Adipocyte (in vitro differentiated cells): ENCODE results near the gene ABHD2.

Experiments
- DNase-seq: peaks from one replicate; pipeline ENCODE4 v3.0.0-alpha.2; 2015; ENCODE audit warnings: low read depth
- H3K27me3 ChIP-seq: replicated peaks from 2 replicates; pipeline ENCODE4 v1.7.0; 2013; ENCODE audit warnings: mild to moderate bottlenecking, low read length, moderate library complexity; ENCODE audit not compliant: control insufficient read depth, insufficient read depth
- H3K36me3 ChIP-seq: 2 replicates; pipeline ENCODE4 v1.7.0; 2013; ENCODE audit warnings: low read length, mild to moderate bottlenecking, moderate library complexity; ENCODE audit not compliant: control insufficient read depth, insufficient read depth, severe bottlenecking
- H3K4me1 ChIP-seq: 2 replicates; pipeline ENCODE4 v1.7.0; 2013; ENCODE audit warnings: mild to moderate bottlenecking, low read length, moderate library complexity; ENCODE audit not compliant: control insufficient read depth, insufficient read depth
- H3K4me3 ChIP-seq: 2 replicates; pipeline ENCODE4 v1.7.0; 2013; ENCODE audit warnings: mild to moderate bottlenecking, low read length, moderate library complexity
- H3K9ac ChIP-seq: 2 replicates; pipeline ENCODE4 v1.7.0; 2013; ENCODE audit warnings: mild to moderate bottlenecking, low read length, moderate library complexity
- H3K9me3 ChIP-seq: 2 replicates; pipeline ENCODE4 v1.7.0; 2013; ENCODE audit warnings: mild to moderate bottlenecking, low read length, moderate library complexity; ENCODE audit not compliant: control insufficient read depth

The ABHD2 gene

GRCh38 chr15:89058376-89058775 is 29.9 kb upstream of the ABHD2 start:
- Histone ChIP-seq H3K27me3 (no peaks in the 10 kb centered on the region), H3K9me3 (no peaks in the 10 kb centered on the region), H3K9ac (no peak overlapping the region), H3K4me1 (peaks cover 8% of the 10 kb centered on the region), H3K4me3 (no peak overlapping the region), H3K36me3 (no peaks in the 10 kb centered on the region)
- DNase-seq, result no peak

DNA sequence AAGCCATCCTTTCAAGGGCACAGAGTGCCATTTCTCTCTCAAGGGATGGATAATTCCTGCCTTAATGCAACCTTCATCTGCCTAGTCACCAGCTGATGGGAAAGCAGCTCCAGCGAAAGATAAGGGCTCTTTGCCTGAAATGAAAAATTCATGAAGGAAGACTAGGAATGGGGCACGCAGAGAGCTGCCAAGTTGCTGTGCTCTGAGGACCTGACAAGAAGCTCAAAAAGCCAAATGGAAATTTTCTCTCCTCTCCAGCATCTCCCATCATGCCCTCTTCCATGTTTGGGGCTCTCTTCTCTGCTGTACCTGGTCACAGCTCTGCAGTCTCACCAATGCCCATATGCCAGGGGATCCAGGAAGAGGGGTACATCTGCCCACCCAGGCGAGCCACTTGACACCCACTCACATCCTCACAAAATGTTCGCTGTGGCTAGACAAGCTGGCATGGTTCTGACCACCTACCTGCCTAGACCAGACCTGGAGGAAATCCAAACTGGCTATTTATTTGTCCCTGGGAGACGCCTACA is 29.3 kb upstream of the ABHD2 start:
- Histone ChIP-seq H3K9me3 (no peaks in the 10 kb centered on the region), H3K36me3 (no peaks in the 10 kb centered on the region), H3K4me3 (no peak overlapping the region), H3K27me3 (no peaks in the 10 kb centered on the region), H3K4me1 (peaks cover 5% of the 10 kb centered on the region), H3K9ac (no peak overlapping the region)
- no peak for DNase-seq

DNA sequence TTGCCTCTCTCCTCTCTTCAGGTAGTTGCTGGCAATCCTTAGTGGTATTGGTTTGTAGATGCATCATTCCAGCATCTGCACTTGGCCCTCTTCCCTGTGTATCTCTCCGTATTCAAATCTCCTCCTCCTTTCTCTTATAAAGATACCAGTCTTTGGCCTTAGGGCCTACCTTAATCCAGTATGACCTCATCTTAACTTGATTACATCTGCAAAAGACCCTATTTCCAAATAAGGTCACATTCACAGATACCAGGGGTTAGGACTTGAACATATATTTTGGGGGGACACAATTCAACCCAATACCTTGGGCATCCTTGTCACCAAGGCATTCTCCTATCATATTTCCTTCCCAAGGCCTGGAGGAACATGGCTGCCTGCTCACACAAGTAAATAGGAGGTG is 22.0 kb upstream of the ABHD2 start:
- H3K27me3 ChIP-seq, result no peaks in the 10 kb centered on the region
- H3K9ac ChIP-seq, result no peak overlapping the region
- no peak for DNase-seq
- H3K36me3 ChIP-seq, result no peaks in the 10 kb centered on the region
- peak overlapping the region; percentile 6 for H3K4me3 ChIP-seq
- peaks cover 11% of the 10 kb centered on the region for H3K4me1 ChIP-seq
- peaks cover 27% of the 10 kb centered on the region for H3K9me3 ChIP-seq

- no peak overlapping the region for H3K9ac ChIP-seq
- H3K4me3 ChIP-seq, result peak overlapping the region; percentile 19
- no peaks in the 10 kb centered on the region for H3K36me3 ChIP-seq
- H3K9me3 ChIP-seq, result peaks cover 27% of the 10 kb centered on the region
- no peaks in the 10 kb centered on the region for H3K27me3 ChIP-seq
- peaks cover 11% of the 10 kb centered on the region for H3K4me1 ChIP-seq
- no peak for DNase-seq
Observed at GRCh38 chr15:89067751-89068150, 20.5 kb upstream of the ABHD2 start.

DNA sequence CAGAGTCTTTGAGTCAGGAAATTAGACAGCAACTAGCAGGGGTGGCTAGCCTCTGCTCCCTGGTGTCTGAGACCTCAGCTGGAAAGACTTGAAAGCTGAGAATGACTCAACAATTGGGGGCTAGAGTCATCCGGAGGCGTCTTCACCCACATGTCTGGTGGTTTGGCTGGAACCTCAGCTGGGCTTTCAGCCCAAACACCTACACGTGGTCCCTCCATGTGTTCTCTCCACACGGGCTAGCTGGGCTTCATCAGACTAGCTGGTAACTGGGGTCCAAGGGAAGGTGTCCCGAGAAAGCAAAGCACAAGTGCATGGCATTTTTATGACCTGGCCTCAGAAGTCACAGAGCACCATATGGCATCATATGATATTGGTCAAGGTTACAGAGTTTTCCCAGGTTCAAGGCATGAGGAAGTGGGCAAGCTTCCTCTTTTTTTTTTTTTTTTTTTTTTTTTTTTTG is 19.9 kb upstream of the ABHD2 start:
- peak; percentile 30 for DNase-seq
- peaks cover 11% of the 10 kb centered on the region for H3K4me1 ChIP-seq

DNA sequence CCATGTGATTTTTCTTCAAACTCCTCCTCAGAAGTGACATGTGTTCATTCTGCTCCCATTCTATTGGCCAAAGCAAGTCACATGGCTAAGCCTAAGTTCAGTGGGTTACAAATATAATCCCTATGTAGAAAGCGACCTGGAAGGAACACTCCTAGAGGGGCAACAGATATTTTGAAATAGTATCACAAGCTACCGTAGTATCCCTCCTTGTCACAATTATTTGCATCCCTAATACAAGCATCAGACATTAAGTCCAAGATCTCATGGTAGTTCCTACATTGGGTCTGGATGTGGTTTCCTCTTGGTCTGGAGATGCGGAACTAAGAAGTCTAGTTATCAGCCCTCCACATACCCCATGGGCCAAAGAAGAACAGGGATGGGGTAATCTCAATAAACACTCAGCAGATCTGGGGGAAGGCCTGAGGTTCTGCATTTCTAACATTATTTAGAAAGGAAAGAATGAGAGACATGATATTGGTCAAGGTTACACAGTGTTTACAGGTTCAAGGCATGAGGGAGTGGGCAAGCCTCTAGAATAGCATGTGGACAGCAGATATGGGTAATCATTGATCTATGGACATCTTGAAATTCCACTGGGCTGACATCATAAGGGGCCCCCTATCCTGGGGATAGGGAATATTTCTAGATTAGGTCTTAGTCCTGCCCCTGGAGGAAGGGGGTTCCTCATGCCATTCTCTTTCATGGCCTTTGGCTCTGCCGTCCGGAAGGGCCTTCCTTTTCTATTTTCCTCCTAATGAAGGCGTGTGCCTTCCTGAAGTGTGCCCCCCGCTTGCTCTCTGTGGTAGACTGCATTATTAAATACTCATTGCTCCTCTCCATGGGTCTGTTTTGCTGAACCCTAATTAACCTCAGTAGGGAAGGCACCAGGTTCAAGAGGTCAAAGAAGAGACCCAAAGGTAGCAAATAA is 17.8 kb upstream of the ABHD2 start:
- no peaks in the 10 kb centered on the region for H3K36me3 ChIP-seq
- no peak overlapping the region for H3K4me3 ChIP-seq
- no peak for DNase-seq
- peaks cover 11% of the 10 kb centered on the region for H3K4me1 ChIP-seq
- H3K9me3 ChIP-seq, result peaks cover 24% of the 10 kb centered on the region
- no peak overlapping the region for H3K9ac ChIP-seq
- no peaks in the 10 kb centered on the region for H3K27me3 ChIP-seq

More for the DNA sequence above, 19.9 kb upstream of the ABHD2 start:
- Histone ChIP-seq H3K36me3 (no peaks in the 10 kb centered on the region), H3K4me3 (peak overlapping the region; percentile 19), H3K27me3 (no peaks in the 10 kb centered on the region), H3K9ac (no peak overlapping the region), H3K9me3 (peaks cover 27% of the 10 kb centered on the region)

- Histone ChIP-seq H3K4me1 (peaks cover 11% of the 10 kb centered on the region), H3K27me3 (no peaks in the 10 kb centered on the region), H3K36me3 (no peaks in the 10 kb centered on the region), H3K4me3 (no peak overlapping the region), H3K9me3 (peaks cover 14% of the 10 kb centered on the region), H3K9ac (no peak overlapping the region)
- no peak for DNase-seq
Observed at GRCh38 chr15:89071471-89071870, 16.8 kb upstream of the ABHD2 start.

DNA sequence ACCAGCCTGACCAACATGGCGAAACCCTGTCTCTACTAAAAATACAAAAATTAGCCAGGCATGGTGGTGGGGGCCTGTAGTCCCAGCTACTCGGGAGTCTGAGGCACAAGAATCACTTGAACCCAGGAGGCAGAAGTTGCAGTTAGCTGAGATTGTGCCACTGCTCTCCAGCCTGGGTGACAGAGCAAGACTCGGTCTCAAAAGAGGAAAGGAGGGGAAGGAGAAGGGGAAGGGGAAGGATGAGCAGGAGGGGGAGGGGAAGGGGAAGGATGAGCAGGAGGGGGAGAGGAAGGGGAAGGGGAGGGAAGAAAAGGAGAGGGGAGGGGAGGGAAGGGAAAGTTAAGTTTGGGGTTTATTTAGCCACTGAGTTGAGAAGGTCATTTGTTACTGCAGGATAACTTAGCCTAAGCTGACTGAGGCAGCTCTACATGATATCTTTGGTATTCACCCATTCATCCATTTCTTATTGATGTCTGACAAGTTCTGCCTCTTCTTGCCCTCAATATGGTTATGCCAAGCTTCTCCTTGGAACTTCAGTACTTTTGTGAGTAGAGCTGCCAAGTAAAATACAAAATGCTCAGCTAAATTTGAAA is 15.9 kb upstream of the ABHD2 start:
- Histone ChIP-seq H3K27me3 (no peaks in the 10 kb centered on the region), H3K4me1 (peaks cover 11% of the 10 kb centered on the region), H3K9me3 (peaks cover 5% of the 10 kb centered on the region), H3K36me3 (no peaks in the 10 kb centered on the region), H3K9ac (no peak overlapping the region), H3K4me3 (no peak overlapping the region)
- no peak for DNase-seq

DNA sequence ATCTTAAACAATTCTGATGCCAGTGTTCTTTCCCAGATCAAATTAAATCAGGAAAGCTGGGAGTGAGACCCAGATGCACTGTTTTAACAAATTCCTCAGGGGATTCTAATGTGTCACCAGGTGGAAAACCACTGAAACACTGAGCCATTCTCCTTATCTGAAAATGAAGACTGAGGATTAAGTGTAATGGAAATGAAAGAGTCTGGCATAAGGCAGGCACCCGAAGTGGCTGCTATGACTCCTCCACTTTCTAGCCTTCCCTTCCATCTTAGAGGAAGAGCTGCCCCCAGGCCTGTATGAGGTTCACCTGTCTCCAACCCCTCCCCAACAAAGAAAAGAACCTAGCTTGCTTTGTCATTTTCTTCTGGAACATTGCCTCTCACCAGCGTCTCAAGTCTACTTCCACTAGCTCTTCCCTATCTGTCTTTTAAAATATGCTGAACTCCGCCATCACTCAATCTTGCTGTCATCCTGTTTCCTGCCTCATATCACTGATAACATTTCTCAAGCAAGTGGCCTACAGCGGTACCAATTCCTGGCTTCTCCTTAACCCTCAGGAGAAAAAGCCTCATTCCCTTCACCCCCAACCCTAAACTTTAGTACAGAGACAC is 13.7 kb upstream of the ABHD2 start:
- Histone ChIP-seq H3K36me3 (no peaks in the 10 kb centered on the region), H3K27me3 (no peaks in the 10 kb centered on the region), H3K9me3 (no peaks in the 10 kb centered on the region), H3K4me1 (no peaks in the 10 kb centered on the region), H3K4me3 (no peak overlapping the region), H3K9ac (no peak overlapping the region)
- DNase-seq, result no peak

DNA sequence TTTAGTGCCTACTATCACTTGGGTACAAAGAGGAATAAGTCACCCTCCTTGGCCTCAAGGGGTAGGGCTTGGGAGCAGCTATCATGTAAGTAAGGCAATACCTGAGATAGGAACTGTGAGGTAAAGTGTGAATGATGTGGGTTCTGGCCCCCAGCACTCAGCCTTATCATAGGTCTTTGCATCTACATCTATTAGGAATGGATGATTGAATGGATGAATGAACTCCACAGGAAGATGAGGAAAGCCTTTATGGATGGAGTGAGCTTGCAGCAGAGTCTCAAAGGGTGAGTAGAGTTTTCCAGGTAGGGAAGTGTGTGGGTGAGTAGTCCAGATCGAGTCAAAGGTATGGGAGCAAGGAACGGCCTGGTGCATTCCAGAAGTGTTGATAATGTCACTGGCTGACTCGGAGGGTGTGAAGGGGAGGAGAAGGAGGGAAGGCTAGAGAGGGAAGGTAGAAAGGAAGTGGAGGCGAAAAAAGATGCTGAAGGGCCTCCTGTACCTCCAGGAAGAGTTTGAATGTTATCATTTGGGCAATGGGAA is 13.1 kb upstream of the ABHD2 start:
- Histone ChIP-seq H3K9ac (no peak overlapping the region), H3K4me3 (no peak overlapping the region), H3K9me3 (no peaks in the 10 kb centered on the region), H3K27me3 (no peaks in the 10 kb centered on the region), H3K4me1 (no peaks in the 10 kb centered on the region), H3K36me3 (no peaks in the 10 kb centered on the region)
- DNase-seq, result no peak

DNA sequence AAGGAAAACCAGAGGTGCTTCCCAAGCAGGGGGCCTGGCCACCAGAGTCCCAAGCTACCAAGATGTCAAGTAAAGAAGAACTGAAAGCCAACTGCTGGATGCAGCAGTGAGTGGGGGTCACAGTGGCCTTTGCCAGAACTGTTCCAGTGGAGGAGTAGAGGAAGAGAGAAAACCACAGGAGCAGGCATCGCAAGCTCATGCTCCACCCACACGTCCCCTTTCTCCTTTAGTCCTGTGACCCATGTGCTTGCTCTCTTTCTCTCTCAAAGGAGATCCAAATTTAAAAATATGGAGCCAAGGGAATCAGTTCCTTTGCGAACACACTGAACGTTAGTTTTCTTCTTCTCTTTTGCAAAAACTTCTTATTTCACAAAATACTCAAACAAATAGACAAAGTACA is 12.4 kb upstream of the ABHD2 start:
- Histone ChIP-seq H3K36me3 (no peaks in the 10 kb centered on the region), H3K27me3 (no peaks in the 10 kb centered on the region), H3K9me3 (no peaks in the 10 kb centered on the region), H3K4me1 (no peaks in the 10 kb centered on the region), H3K4me3 (no peak overlapping the region), H3K9ac (no peak overlapping the region)
- DNase-seq, result no peak
